GM12801 (cell line): ENCODE measurements around the gene SH3RF3.

ENCODE experiments used
- TF ChIP-seq, protein P1 (sequence below): IDR thresholded peaks from one replicate; pipeline ENCODE4 v1.5.1; 2011; ENCODE audit warnings: control low read depth; ENCODE audit not compliant: insufficient read length; ENCODE audit errors: extremely low read depth

Gene SH3RF3

DNA sequence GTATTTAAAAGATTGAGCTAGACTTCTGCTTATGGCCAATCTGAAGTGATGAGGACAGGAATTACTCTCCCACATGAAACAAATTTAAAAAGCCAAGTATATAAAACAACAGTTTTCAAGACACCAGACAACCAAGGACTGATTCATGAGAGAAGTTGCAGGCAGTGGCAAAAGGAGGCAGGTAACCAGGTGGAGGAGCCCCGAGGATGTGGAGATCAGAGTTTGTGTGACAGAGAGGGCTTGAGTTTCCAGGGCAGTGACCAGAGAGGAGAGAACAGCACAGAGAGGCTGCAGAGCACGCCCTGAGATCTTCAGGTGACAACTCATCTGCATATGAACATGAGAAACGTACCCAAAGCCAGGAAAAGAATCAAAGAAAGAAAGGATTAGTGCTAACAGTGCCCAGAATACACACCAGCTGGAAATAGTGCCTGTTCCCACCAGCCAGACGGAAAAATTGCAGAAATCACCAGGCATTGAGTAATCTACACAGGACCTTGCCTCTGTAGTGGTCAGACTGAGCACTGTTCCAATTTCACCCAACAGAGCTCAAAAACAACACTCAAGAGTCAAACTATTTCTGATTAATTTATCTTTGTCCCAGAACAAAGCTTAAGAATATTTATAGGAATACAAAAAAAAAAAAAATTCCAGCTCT is 311.6 kb downstream of the SH3RF3 start:
- TF ChIP-seq, protein P1, sequence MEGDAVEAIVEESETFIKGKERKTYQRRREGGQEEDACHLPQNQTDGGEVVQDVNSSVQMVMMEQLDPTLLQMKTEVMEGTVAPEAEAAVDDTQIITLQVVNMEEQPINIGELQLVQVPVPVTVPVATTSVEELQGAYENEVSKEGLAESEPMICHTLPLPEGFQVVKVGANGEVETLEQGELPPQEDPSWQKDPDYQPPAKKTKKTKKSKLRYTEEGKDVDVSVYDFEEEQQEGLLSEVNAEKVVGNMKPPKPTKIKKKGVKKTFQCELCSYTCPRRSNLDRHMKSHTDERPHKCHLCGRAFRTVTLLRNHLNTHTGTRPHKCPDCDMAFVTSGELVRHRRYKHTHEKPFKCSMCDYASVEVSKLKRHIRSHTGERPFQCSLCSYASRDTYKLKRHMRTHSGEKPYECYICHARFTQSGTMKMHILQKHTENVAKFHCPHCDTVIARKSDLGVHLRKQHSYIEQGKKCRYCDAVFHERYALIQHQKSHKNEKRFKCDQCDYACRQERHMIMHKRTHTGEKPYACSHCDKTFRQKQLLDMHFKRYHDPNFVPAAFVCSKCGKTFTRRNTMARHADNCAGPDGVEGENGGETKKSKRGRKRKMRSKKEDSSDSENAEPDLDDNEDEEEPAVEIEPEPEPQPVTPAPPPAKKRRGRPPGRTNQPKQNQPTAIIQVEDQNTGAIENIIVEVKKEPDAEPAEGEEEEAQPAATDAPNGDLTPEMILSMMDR = no peak

DNA sequence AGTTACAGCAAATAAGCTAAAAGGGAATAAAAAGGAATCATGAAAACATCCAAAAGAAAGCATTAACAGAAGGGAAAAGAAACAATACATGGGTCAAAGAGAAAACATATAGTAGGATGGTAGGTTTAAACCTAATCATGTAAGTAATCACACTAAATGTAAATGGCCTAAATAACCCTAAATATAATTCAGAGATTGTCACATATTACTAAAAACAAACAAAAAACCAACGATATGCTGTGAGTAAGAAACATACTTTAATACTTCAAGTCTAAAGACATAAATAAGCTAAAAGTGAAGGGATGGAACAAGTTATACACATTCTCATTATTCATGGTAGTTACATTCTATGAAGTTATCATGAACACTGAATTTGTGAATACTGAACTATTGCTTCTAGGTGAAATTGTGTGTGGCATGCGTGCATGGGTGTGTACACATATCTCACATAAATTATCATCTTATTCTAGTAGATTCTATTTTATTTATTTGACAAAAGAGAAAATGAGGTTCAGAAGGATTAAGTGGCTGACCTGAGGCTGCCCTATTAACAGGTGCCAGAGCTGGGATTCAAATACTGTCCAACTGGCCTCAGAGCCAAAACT is 313.8 kb downstream of the SH3RF3 start:
- TF ChIP-seq, protein P1 = no peak

GRCh38 chr2:109444916-109445315 is 315.9 kb downstream of the SH3RF3 start:
- TF ChIP-seq, protein P1 = no peak

- TF ChIP-seq, protein P1 = no peak
These were observed 317.5 kb downstream of the SH3RF3 start for GRCh38 chr2:109446278-109447131.

DNA sequence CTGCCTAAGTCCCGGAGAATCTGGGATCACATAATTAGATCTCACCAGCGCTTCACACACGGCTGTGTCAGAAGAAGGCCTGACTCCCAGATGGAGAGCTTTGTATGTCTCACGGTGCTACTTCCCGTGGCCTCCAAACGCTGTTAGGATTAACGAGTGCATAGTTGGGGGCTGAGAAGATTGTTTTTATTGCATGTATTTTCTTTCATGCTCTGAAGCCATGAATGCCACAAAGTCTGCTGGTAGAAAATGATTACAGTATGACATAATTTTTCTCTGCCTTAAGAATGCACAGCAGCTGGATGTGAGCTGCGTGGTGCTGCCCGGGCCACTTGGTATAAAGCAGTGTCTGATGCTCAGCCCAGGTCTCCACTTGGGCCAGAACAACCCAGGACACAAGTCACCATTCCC is 318.3 kb downstream of the SH3RF3 start:
- TF ChIP-seq, protein P1 = no peak

DNA sequence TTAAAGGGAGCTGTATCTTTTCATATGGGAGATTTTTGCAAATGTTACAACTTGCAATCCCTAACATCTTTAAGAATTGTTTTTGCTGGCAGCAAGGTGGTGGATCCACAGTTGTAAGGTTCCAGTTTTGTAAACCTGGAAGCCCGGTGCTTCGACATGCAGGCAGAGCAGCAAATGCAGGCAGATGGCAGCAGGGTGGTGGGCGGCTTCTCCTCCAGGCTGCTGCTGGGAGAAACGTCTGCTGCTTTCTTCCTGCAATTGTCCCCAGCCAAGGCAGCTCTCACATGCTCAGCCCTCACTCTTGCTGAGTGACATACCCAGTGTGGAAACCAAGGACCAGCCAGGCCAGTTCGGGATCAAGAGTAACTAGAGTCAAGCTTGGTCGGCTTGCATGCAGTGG is 318.8 kb downstream of the SH3RF3 start:
- TF ChIP-seq, protein P1 = no peak

DNA sequence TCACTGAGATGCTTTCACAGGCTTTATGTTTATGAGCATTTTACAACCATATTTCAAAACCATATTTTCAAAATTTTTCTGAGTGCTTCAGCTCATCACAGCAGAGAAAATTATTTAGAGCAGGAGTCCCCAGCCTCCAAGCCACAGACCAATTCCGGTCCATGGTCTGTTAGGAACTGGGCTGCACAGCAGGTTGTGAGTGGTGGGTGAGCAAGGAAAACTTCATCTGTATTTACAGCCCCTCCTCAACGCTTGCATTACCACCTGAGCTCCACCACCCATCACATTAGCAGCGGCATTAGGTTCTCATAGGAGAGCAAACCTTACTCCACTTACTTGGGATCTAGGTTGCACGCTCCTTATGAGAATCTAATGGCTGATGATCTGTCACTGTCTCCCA is 319.2 kb downstream of the SH3RF3 start:
- TF ChIP-seq, protein P1 = no peak
